IMR-90 (cell line): ENCODE results near the gene SLC10A3. TPM values are rescaled to one million over a fixed set of nuclear protein-coding genes. Genes with fewer than 3 reads are reported as not detected.
A peak's percentile ranks its signal among the peaks of the same experiment; 100 is the strongest.

Experiments
- ATAC-seq: fragments of 200-7000 bp; cut with Tn5 transposase; 2 replicates; pipeline ENCODE4 v1.9.1; 2020; ENCODE audit warnings: low read depth, mild to moderate bottlenecking, moderate library complexity
- BruUV-seq: library from RNA; stranded (reverse); fragments of 400-500 nt; replicated peaks from 2 replicates; lab custom pipeline; 2021; lab: Mats Ljungman, UMichigan
- CTCF ChIA-PET: fragments of 300-600 bp; formaldehyde crosslinking; extraction: SDS; loops from one replicate; lab custom pipeline; 2021; ENCODE audit warnings: antibody characterized with exemption; lab: Yijun Ruan, JAX
- POLR2A ChIA-PET: fragments of 300-600 bp; sonication (Branson Sonifier 250); formaldehyde crosslinking; loops from one replicate; lab custom pipeline; 2022; ENCODE audit warnings: antibody characterized with exemption; ENCODE audit not compliant: unreplicated experiment; lab: Charles Lee
- DNase-seq: peaks from one replicate; pipeline ENCODE4 v3.0.0; 2013
- H2AFZ ChIP-seq: replicated peaks from 2 replicates; pipeline ENCODE3; 2013; ENCODE audit warnings: low read length, mild to moderate bottlenecking; ENCODE audit not compliant: poor library complexity
- H2AK5ac ChIP-seq: 2 replicates; pipeline ENCODE4 v1.6.1; 2013; ENCODE audit warnings: low read depth, low read length, inconsistent platforms
- H2AK9ac ChIP-seq: replicated peaks from 2 replicates; pipeline ENCODE3; 2013; ENCODE audit warnings: mild to moderate bottlenecking, low read depth, low read length, moderate library complexity; ENCODE audit not compliant: poor library complexity
- H2BK120ac ChIP-seq: 2 replicates; pipeline ENCODE4 v1.6.1; 2013; ENCODE audit warnings: low read depth, low read length, inconsistent platforms
- H2BK15ac ChIP-seq: 3 replicates; pipeline ENCODE4 v1.6.1; 2013; ENCODE audit warnings: low read depth, low read length, inconsistent platforms
- H2BK20ac ChIP-seq: 2 replicates; pipeline ENCODE4 v1.6.1; 2013; ENCODE audit warnings: low read depth, mild to moderate bottlenecking, inconsistent platforms, low read length, moderate library complexity
- H2BK5ac ChIP-seq: 2 replicates; pipeline ENCODE4 v1.6.1; 2013; ENCODE audit warnings: mild to moderate bottlenecking, low read depth, low read length, inconsistent platforms; ENCODE audit not compliant: poor library complexity, severe bottlenecking
- H3K14ac ChIP-seq: replicated peaks from 2 replicates; pipeline ENCODE4 v1.6.1; 2013; ENCODE audit warnings: low read depth, low read length, inconsistent platforms
- H3K18ac ChIP-seq: 2 replicates; pipeline ENCODE4 v1.6.1; 2013; ENCODE audit warnings: low read depth, low read length, control low read depth
- H3K23ac ChIP-seq: 2 replicates; pipeline ENCODE4 v1.6.1; 2013; ENCODE audit warnings: low read depth, low read length, inconsistent platforms
- H3K27ac ChIP-seq: 2 replicates; pipeline ENCODE4 v1.5.1; 2013; ENCODE audit warnings: mild to moderate bottlenecking, control low read depth, low read length; ENCODE audit not compliant: insufficient read depth
- H3K27me3 ChIP-seq: 2 replicates; pipeline ENCODE4 v1.6.1; 2013; ENCODE audit warnings: low read length; ENCODE audit not compliant: control insufficient read depth, insufficient read depth
- H3K36me3 ChIP-seq: 2 replicates; pipeline ENCODE4 v1.6.1; 2013; ENCODE audit warnings: low read length, mixed read lengths; ENCODE audit not compliant: control insufficient read depth, insufficient read depth
- H3K4ac ChIP-seq: 2 replicates; pipeline ENCODE4 v1.6.1; 2013; ENCODE audit warnings: low read depth, low read length, inconsistent platforms
- H3K4me1 ChIP-seq: 2 replicates; pipeline ENCODE4 v1.6.1; 2013; ENCODE audit warnings: low read length, mixed read lengths; ENCODE audit not compliant: control insufficient read depth, insufficient read depth
- H3K4me2 ChIP-seq: 2 replicates; pipeline ENCODE4 v1.6.1; 2013; ENCODE audit warnings: low read depth, mild to moderate bottlenecking, control low read depth, low read length, moderate library complexity
- H3K4me3 ChIP-seq: 2 replicates; pipeline ENCODE4 v1.5.1; 2013; ENCODE audit warnings: low read depth, mild to moderate bottlenecking, control low read depth, low read length, moderate library complexity; ENCODE audit not compliant: insufficient read depth
- H3K56ac ChIP-seq: 2 replicates; pipeline ENCODE4 v1.6.1; 2013; ENCODE audit warnings: low read length, inconsistent platforms; ENCODE audit not compliant: insufficient read depth; ENCODE audit errors: extremely low read depth
- H3K79me1 ChIP-seq, 2 experiments: 2 replicates each; pipeline ENCODE4 v1.6.1; 2013; ENCODE audit warnings: low read length in 2 of 2, inconsistent platforms in 1 of 2, low read depth in 1 of 2
- H3K9ac ChIP-seq: 2 replicates; pipeline ENCODE4 v1.6.1; 2013; ENCODE audit warnings: low read depth, low read length, control low read depth
- H3K9me1 ChIP-seq: 2 replicates; pipeline ENCODE4 v1.6.1; 2013; ENCODE audit warnings: low read length, inconsistent platforms; ENCODE audit not compliant: insufficient read depth
- H3K9me3 ChIP-seq: 2 replicates; pipeline ENCODE4 v1.6.1; 2013; ENCODE audit warnings: low read length; ENCODE audit not compliant: control insufficient read depth, insufficient read depth
- H4K20me1 ChIP-seq: 2 replicates; pipeline ENCODE4 v1.6.1; 2013; ENCODE audit warnings: low read length, inconsistent platforms; ENCODE audit not compliant: insufficient read depth
- H4K5ac ChIP-seq: 2 replicates; pipeline ENCODE4 v1.6.1; 2013; ENCODE audit warnings: mild to moderate bottlenecking, low read depth, low read length, control low read depth
- H4K8ac ChIP-seq, 2 experiments: 2 replicates each; pipeline ENCODE4 v1.6.1; 2013; ENCODE audit warnings: low read depth in 2 of 2, low read length in 2 of 2, control low read depth in 1 of 2, inconsistent platforms in 1 of 2
- H4K91ac ChIP-seq: 2 replicates; pipeline ENCODE4 v1.6.1; 2013; ENCODE audit warnings: low read depth, low read length, inconsistent platforms; ENCODE audit not compliant: insufficient read depth
- CTCF ChIP-seq: conservative IDR thresholded peaks from 2 replicates; pipeline ENCODE4 v1.5.1; 2012; ENCODE audit warnings: mild to moderate bottlenecking, low read depth, low read length, improper control_type of control experiment
- FOS ChIP-seq: fragments of 150-350 bp; IDR thresholded peaks from 2 replicates; pipeline ENCODE4 v1.6.1; 2016; ENCODE audit warnings: low read depth, low read length
- MXI1 ChIP-seq: IDR thresholded peaks from 2 replicates; pipeline ENCODE4 v1.6.1; 2012; ENCODE audit warnings: low read depth, mild to moderate bottlenecking, low read length, moderate library complexity, borderline replicate concordance
- NFE2L2 ChIP-seq: fragments of 150-350 bp; IDR thresholded peaks from 2 replicates; pipeline ENCODE4 v1.6.1; 2016; ENCODE audit warnings: low read depth, mild to moderate bottlenecking, low read length
- POLR2A ChIP-seq: IDR thresholded peaks from 2 replicates; pipeline ENCODE4 v1.6.1; 2012; ENCODE audit warnings: mild to moderate bottlenecking, low read depth, low read length
- RAD21 ChIP-seq: IDR thresholded peaks from 2 replicates; pipeline ENCODE4 v1.6.1; 2012; ENCODE audit warnings: low read length, improper control_type of control experiment
- RCOR1 ChIP-seq: IDR thresholded peaks from 2 replicates; pipeline ENCODE4 v1.6.1; 2012; ENCODE audit warnings: mild to moderate bottlenecking, low read length, improper control_type of control experiment; ENCODE audit not compliant: insufficient replicate concordance
- SMC3 ChIP-seq: fragments of 150-350 bp; IDR thresholded peaks from 2 replicates; pipeline ENCODE4 v1.6.1; 2016; ENCODE audit warnings: low read depth, mild to moderate bottlenecking, antibody characterized with exemption, low read length, moderate library complexity
- WGBS, 2 experiments: methylation state at CpG; one replicate each; pipeline versions ENCODE4 v1.1.5 to v1.1.7; 2013; ENCODE audit warnings: missing lambda C conversion rate in 2 of 2; ENCODE audit not compliant: insufficient read length in 1 of 2; ENCODE audit errors: extremely low coverage in 2 of 2; 5-methylcytosine and 5-hydroxymethylcytosine counted together
- dilution Hi-C: fragments of 300-500 bp; cut with HindIII; formaldehyde crosslinking; loops from one replicate; pipeline ENCODE4 v1.14.3; 2018; ENCODE audit warnings: low sequenced_read_pairs; ENCODE audit not compliant: unreplicated experiment
- in situ Hi-C: fragments of 300-500 bp; cut with MboI; formaldehyde crosslinking; loops from 3 replicates; pipeline ENCODE4 v1.14.3; 2019; ENCODE audit warnings: low sequenced_read_pairs, inconsistent platforms, mixed read lengths
- intact Hi-C: fragments of 100-400 bp; cut with micrococcal nuclease; formaldehyde crosslinking; loops from 2 replicates; pipeline ENCODE4 v1.10.0; 2022
- polyA plus RNA-seq, 3 experiments: library from polyadenylated mRNA; depleted of rRNA; stranded (reverse); fragments of >200 nt; gene quantifications; 2 replicates each; pipeline ENCODE4 v1.2.3, GENCODE V29; 2012; ENCODE audit warnings: low replicate concordance in 1 of 3
- total RNA-seq: library from RNA; depleted of rRNA; stranded (reverse); fragments of >200 nt; gene quantifications from 2 replicates; pipeline ENCODE4 v1.2.3, GENCODE V29; 2012

SLC10A3 gene
- total and polyA plus RNA-seq, 2 of the 4 experiments (the other 2 are of a cell fraction), result 15.2 to 24.6 TPM

GRCh38 chrX:154484255-154485149 lies 5.9 kb downstream of the SLC10A3 start (continued):
- TF ChIP-seq SMC3 (no peak), MXI1 (no peak)

GRCh38 chrX:154483325-154483724 lies 7.1 kb downstream of the SLC10A3 start:
- Histone ChIP-seq H2BK20ac (no peak overlapping the region), H4K8ac (no peak overlapping the region), H2BK15ac (no peak overlapping the region), H2AK5ac (no peak overlapping the region), H3K9me3 (no peaks in the 10 kb centered on the region), H2AFZ (no peak overlapping the region), H4K20me1 (peaks cover 4% of the 10 kb centered on the region; the same call in 1 of the 2 replicates), H3K18ac (no peak overlapping the region), H3K4ac (no peak overlapping the region), H3K79me1 (peaks cover 3 to 23% of the 10 kb centered on the region in 2 experiments; a peak in 3 of 4 replicates), H2BK5ac (no peak overlapping the region), H3K14ac (no peak overlapping the region), H2AK9ac (peak overlapping the region; percentile 47), H4K5ac (no peak overlapping the region), H3K9ac (no peak overlapping the region), H3K36me3 (peaks cover 14% of the 10 kb centered on the region; the same call in 1 of the 2 replicates), H3K4me1 (peaks cover 2% of the 10 kb centered on the region; the same call in 1 of the 2 replicates), H4K91ac (no peak overlapping the region), H3K27me3 (no peaks in the 10 kb centered on the region), H3K23ac (no peak overlapping the region), H2BK120ac (no peak overlapping the region), H3K4me2 (no peak overlapping the region), H3K27ac (no peak overlapping the region), H3K4me3 (no peak overlapping the region), H3K56ac (no peak overlapping the region), H3K9me1 (no peaks in the 10 kb centered on the region)
- dilution Hi-C loops (no loop called here), intact Hi-C loops (no loop called here), in situ Hi-C loops (no loop called here)
- BruUV-seq, result no TSS peak
- DNase-seq, result no peak
- ChIA-PET POLR2A (no interaction called here), CTCF (no interaction called here)
- TF ChIP-seq CTCF, result no peak
- TF ChIP-seq MXI1, result no peak
- no peak for TF ChIP-seq POLR2A
- no peak for TF ChIP-seq RCOR1
- TF ChIP-seq FOS, result no peak
- no peak for TF ChIP-seq RAD21
- no peak for TF ChIP-seq NFE2L2
- no peak for ATAC-seq
- 49% methylated on average over 4 of the region's 7 CpGs; no CpG with 5 or more reads in 1 of the 2 experiments for whole genome bisulfite sequencing, 2 experiments
